Activated CD4-positive, alpha-beta T cell treated with anti-CD3 and anti-CD28 coated beads, Interleukin-2, amount 10 ng/mL, durations not matched to agents 24 days and 14 days (primary cell): ENCODE results near the gene UNC13A. TPM values are rescaled to one million over a fixed set of nuclear protein-coding genes. Genes with fewer than 3 reads are reported as not detected.

Experiments
- DNase-seq: peaks from one replicate; pipeline ENCODE4 v3.0.0; 2022
- H3K27ac Mint-ChIP-seq: one replicate; pipeline ENCODE4 v1.8.0; 2022; ENCODE audit warnings: mild to moderate bottlenecking, mixed read lengths
- H3K27me3 Mint-ChIP-seq: one replicate; pipeline ENCODE4 v1.8.0; 2022; ENCODE audit warnings: mixed read lengths
- H3K36me3 Mint-ChIP-seq: one replicate; pipeline ENCODE4 v1.8.0; 2022; ENCODE audit warnings: low read depth, mild to moderate bottlenecking, mixed read lengths
- H3K4me1 Mint-ChIP-seq: one replicate; pipeline ENCODE4 v1.8.0; 2021; ENCODE audit warnings: mixed read lengths
- H3K4me3 Mint-ChIP-seq: one replicate; pipeline ENCODE4 v1.8.0; 2022; ENCODE audit warnings: mild to moderate bottlenecking, moderate library complexity, mixed read lengths
- H3K9me3 Mint-ChIP-seq: one replicate; pipeline ENCODE4 v1.8.0; 2021; ENCODE audit warnings: mixed read lengths
- intact Hi-C: fragments of 100-400 bp; cut with micrococcal nuclease; formaldehyde crosslinking; loops from one replicate; pipeline ENCODE4 v1.15.1; 2023
- total RNA-seq: library from RNA; stranded (reverse); gene quantifications from 2 replicates; pipeline ENCODE4 v1.2.3, GENCODE V29; 2022

The UNC13A gene
- total RNA-seq, 1 donor from 2014 or later, result 0.02 TPM

DNA sequence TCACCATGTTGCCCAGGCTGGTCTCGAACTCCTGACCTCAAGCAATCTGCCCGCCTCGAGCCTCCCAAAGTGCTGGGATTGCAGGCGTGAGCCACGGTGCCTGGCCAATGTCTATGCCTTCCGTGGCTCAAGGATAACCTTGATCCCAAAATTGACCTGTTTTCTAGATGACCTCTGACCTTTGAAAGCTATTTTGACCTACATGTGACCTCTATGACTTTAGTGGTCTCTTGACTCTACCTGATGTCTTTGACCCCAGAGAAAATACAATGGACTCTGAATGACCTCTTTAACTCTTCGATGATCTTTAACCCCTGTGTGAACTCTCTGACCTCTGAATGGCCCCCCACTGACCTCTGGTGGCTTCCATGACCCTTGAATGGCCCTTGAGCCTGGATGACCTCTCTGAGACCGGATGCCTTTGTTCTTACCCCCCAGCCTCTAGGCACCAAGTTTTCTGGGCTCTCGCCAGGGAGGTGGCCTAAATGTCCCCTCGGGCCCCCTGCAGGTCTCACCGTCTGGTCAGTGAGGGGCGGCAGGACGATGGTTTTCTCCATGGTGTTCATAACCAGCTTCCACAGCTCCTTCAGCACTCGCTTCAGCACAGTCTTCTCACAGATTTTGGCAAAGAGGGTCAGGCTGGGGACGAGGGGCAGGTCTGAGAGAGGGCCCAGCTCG is 63.7 kb downstream of the UNC13A start:
- no peaks in the 10 kb centered on the region for H3K4me1 Mint-ChIP-seq
- DNase-seq, result no peak
- peaks cover 4% of the 10 kb centered on the region for H3K9me3 Mint-ChIP-seq
- intact Hi-C loops, result no loop called here
- H3K36me3 Mint-ChIP-seq, result no peaks in the 10 kb centered on the region
- H3K27me3 Mint-ChIP-seq, result peaks cover 2% of the 10 kb centered on the region
- H3K4me3 Mint-ChIP-seq, result no peak overlapping the region
- no peak overlapping the region for H3K27ac Mint-ChIP-seq

GRCh38 chr19:17623224-17623935 is 64.8 kb downstream of the UNC13A start:
- H3K9me3 Mint-ChIP-seq, result peaks cover 4% of the 10 kb centered on the region
- no peak for DNase-seq
- no peaks in the 10 kb centered on the region for H3K4me1 Mint-ChIP-seq
- peaks cover 2% of the 10 kb centered on the region for H3K27me3 Mint-ChIP-seq
- H3K4me3 Mint-ChIP-seq, result no peak overlapping the region
- H3K27ac Mint-ChIP-seq, result no peak overlapping the region
- H3K36me3 Mint-ChIP-seq, result no peaks in the 10 kb centered on the region
- intact Hi-C loops, result no loop called here

- Mint-ChIP-seq H3K9me3 (peaks cover 1% of the 10 kb centered on the region), H3K4me3 (no peak overlapping the region), H3K27me3 (peaks cover 8% of the 10 kb centered on the region), H3K27ac (no peak overlapping the region), H3K36me3 (no peaks in the 10 kb centered on the region), H3K4me1 (peaks cover 3% of the 10 kb centered on the region)
- intact Hi-C loops, result no loop called here
- no peak for DNase-seq
These were observed 67.5 kb downstream of the UNC13A start for GRCh38 chr19:17620696-17621095.

DNA sequence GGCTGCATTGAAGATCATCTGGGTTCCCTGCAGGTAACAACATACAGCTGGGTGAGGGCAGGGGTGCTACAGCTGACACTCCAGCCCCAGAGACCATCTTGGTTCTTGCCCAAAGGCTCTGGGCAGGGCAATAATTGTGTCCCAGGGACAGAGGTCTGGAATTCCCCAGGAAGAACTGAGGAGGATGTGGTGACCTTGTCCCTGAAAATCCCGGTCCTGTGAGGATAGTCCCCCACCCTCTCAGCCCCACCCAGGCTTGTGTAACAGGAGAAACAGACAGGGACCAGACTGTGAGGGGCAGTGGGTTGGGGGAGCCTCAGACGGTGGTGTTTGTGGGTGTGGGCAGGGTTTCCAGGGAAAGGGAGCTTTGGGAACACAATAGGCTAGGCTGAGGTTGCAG is 69.2 kb downstream of the UNC13A start:
- Mint-ChIP-seq H3K27me3 (peaks cover 8% of the 10 kb centered on the region), H3K4me3 (no peak overlapping the region), H3K27ac (no peak overlapping the region), H3K9me3 (no peaks in the 10 kb centered on the region), H3K4me1 (peaks cover 3% of the 10 kb centered on the region), H3K36me3 (no peaks in the 10 kb centered on the region)
- intact Hi-C loops, result no loop called here
- DNase-seq, result no peak

DNA sequence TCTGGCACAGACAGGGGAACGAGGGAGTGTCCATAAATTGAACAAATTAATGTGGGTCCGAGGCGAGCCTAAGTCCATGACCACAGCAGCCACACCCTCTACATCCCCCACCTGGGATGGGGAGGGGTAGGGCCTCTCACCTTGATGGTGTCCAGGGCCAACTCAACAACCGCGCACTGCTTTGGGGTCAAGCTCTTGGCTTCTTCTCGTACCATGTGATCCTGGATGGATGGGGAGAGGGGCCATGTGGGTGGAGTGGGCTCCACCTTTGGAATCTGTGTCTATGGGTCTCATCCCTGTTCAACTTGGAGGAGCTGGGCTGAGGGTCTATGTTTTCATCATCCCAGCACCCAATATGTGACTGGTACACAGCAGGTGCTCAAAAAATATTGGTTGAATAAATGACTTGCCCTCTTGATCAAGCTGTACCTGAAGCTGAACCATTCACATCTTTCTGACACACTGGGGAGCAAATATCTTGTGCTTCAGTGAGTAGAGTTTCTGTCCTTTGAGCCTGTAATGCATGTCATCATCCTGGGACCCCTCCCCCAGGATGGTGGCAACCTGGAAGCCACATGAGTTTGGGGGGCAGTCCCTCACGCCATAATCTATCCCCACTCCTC is 69.8 kb downstream of the UNC13A start:
- no peak overlapping the region for H3K4me3 Mint-ChIP-seq

DNA sequence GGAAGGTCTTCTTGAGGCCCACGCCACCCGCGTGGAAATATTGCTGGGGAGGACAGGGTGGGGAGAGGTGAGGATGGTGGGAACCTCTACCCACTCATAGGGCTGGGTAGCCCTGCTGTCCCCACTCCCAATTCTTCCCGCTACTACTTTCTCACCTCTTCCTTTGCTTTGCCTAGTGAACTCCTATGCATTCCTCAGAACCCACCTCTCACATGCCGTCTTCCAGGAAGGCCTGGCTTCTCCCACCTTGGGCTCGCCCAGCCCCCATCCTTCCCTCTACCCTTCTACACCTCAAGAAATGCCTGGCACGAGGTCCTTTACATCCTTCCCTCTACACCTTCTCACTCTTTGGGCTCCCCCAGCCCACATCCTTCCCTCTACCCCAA is 70.4 kb downstream of the UNC13A start:
- DNase-seq, result no peak
- Mint-ChIP-seq H3K27me3 (peaks cover 8% of the 10 kb centered on the region), H3K27ac (no peak overlapping the region), H3K9me3 (no peaks in the 10 kb centered on the region), H3K4me3 (no peak overlapping the region), H3K4me1 (peaks cover 3% of the 10 kb centered on the region), H3K36me3 (no peaks in the 10 kb centered on the region)
- intact Hi-C loops, result no loop called here

More for the DNA sequence above, 69.8 kb downstream of the UNC13A start:
- DNase-seq, result no peak
- peaks cover 3% of the 10 kb centered on the region for H3K4me1 Mint-ChIP-seq
- H3K27me3 Mint-ChIP-seq, result peaks cover 8% of the 10 kb centered on the region
- no peaks in the 10 kb centered on the region for H3K9me3 Mint-ChIP-seq
- H3K27ac Mint-ChIP-seq, result no peak overlapping the region
- no peaks in the 10 kb centered on the region for H3K36me3 Mint-ChIP-seq
- intact Hi-C loops, result no loop called here

DNA sequence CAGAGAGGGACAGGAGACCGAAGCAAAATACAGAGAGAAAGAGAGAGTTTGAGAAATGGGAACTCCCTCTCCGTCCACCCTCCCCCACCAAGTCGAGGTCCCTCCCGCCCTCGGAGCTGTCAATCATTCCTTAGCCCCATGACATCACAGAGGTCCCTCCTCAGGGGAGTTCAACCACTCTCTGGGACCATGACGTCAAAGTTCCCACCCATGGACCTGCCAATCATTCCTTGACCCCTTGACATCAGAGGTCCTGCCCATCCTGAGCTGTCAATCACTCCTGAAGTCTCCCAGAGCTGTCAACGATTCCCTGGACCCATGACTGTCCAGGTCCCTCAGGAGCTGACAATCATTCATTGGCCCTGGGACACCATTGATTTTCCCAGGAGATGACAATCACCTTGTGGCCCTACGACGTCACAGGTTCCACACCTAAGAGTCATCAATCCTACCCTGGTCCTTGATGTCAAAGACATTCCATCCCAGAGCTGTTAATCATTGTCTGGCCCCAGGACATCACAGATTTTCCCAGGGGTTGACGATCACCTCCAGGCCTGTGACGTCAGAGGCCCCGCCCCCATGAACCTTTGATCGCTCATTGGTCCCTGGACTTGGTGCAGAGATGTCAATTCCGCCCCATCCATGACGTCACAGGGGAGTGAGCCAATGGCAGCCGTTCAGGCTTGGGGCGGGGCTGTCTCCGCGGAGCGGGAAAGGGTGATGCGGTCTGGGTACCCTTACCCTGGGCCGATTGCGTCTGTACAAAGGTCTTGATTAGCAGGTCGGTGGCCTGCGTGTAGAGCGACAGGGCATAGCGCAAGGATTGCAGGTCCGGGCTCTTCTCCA is 71.0 kb downstream of the UNC13A start:
- Mint-ChIP-seq H3K9me3 (no peaks in the 10 kb centered on the region), H3K4me3 (no peak overlapping the region), H3K27ac (no peak overlapping the region), H3K27me3 (peaks cover 8% of the 10 kb centered on the region), H3K4me1 (peaks cover 3% of the 10 kb centered on the region), H3K36me3 (no peaks in the 10 kb centered on the region)
- DNase-seq, result peak; percentile 61
- intact Hi-C loops, result no loop called here

DNA sequence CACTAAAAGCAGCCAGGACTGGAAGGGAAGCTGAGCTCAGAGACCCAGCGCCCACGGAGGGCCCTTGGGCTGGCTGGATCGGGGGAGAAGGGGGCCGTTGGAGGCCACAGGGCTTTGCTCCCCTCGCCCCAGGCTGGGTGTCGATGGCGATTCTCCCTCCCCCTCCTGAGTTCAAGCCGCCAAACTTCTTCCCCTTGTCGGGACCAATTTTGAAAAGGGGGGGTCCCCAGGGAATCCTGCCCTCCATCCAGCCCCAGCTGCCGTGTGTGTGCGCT is 71.5 kb downstream of the UNC13A start:
- Mint-ChIP-seq H3K4me3 (no peak overlapping the region), H3K4me1 (peaks cover 3% of the 10 kb centered on the region), H3K27ac (no peak overlapping the region), H3K36me3 (no peaks in the 10 kb centered on the region), H3K27me3 (peaks cover 8% of the 10 kb centered on the region), H3K9me3 (no peaks in the 10 kb centered on the region)
- no peak for DNase-seq
- intact Hi-C loops, result no loop called here

- peaks cover 8% of the 10 kb centered on the region for H3K27me3 Mint-ChIP-seq
- DNase-seq, result no peak
- no peak overlapping the region for H3K4me3 Mint-ChIP-seq
- peaks cover 3% of the 10 kb centered on the region for H3K4me1 Mint-ChIP-seq
- no peaks in the 10 kb centered on the region for H3K36me3 Mint-ChIP-seq
- intact Hi-C loops, result no loop called here
- no peaks in the 10 kb centered on the region for H3K9me3 Mint-ChIP-seq
- H3K27ac Mint-ChIP-seq, result no peak overlapping the region
These were observed 72.1 kb downstream of the UNC13A start for GRCh38 chr19:17615889-17616685.

- Mint-ChIP-seq H3K36me3 (no peaks in the 10 kb centered on the region), H3K4me3 (no peak overlapping the region), H3K27me3 (peaks cover 6% of the 10 kb centered on the region), H3K27ac (no peak overlapping the region), H3K4me1 (peaks cover 3% of the 10 kb centered on the region), H3K9me3 (peaks cover 1% of the 10 kb centered on the region)
- intact Hi-C loops, result no loop called here
- no peak for DNase-seq
These were observed 73.7 kb downstream of the UNC13A start for GRCh38 chr19:17614476-17614875.

DNA sequence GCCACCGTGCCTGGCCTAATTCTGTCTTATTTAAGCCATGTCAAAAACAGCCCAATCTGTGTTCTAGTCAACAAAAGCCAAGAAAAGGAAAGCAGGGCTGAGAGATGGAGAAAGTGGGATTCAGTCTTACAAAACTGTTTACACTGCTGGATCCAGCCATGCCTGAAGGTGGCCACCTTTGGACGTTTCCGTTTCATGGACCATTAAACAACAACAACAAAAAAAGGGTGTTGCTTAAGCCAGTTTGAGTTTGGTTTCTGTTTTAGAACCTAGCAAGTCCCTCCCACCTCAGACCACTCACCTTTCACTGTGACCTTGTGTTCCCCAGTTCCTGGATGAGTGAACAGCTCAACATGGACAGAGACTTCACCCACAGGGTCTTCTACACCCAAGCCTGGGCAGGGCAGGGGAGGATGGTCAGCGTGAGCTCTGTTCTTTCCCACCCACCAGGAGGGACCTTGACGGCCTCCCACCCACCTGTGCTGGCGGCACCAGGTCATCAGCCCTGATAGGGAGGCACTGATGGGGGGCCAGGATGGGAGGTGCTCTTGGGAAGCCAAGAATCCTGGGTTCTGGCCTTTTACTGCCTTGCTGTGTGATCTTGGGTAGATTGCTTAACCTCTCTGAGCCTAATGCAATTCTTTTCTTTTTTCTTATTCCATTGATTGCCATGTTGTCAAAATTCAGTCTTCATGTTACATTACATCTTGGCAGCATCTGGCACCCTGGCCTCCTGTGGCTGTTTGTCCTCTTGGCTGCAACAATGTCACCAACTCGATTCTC is 76.5 kb downstream of the UNC13A start:
- peaks cover 2% of the 10 kb centered on the region for H3K36me3 Mint-ChIP-seq
- H3K27me3 Mint-ChIP-seq, result peaks cover 5% of the 10 kb centered on the region
- peaks cover 3% of the 10 kb centered on the region for H3K4me1 Mint-ChIP-seq
- intact Hi-C loops, result no loop called here
- H3K27ac Mint-ChIP-seq, result no peak overlapping the region
- peaks cover 5% of the 10 kb centered on the region for H3K9me3 Mint-ChIP-seq
- no peak overlapping the region for H3K4me3 Mint-ChIP-seq
- no peak for DNase-seq

GRCh38 chr19:17610384-17610783 is 77.8 kb downstream of the UNC13A start:
- Mint-ChIP-seq H3K4me3 (no peak overlapping the region), H3K27me3 (peaks cover 3% of the 10 kb centered on the region), H3K9me3 (peaks cover 5% of the 10 kb centered on the region), H3K36me3 (peaks cover 2% of the 10 kb centered on the region), H3K4me1 (peaks cover 7% of the 10 kb centered on the region), H3K27ac (no peak overlapping the region)
- intact Hi-C loops, result no loop called here
- DNase-seq, result peak; percentile 62

GRCh38 chr19:17607936-17608335 is 80.2 kb downstream of the UNC13A start:
- Mint-ChIP-seq H3K27me3 (peaks cover 19% of the 10 kb centered on the region), H3K4me3 (peak overlapping the region; percentile 8)

More at GRCh38 chr19:17607936-17608335, 80.2 kb downstream of the UNC13A start:
- DNase-seq, result no peak
- H3K4me1 Mint-ChIP-seq, result peaks cover 7% of the 10 kb centered on the region
- H3K36me3 Mint-ChIP-seq, result peaks cover 2% of the 10 kb centered on the region
- peaks cover 5% of the 10 kb centered on the region for H3K9me3 Mint-ChIP-seq
- intact Hi-C loops, result no loop called here
- H3K27ac Mint-ChIP-seq, result no peak overlapping the region
